GM12875 (cell line): ENCODE data around the gene MIEF2.

Source experiments
- H3K4me3 ChIP-seq: one replicate; pipeline ENCODE4 v1.5.1; 2011; ENCODE audit warnings: low read depth, low read length, control low read depth
- CTCF ChIP-seq: IDR thresholded peaks from 2 replicates; pipeline ENCODE4 v1.5.1; 2011; ENCODE audit warnings: low read depth, mild to moderate bottlenecking, control low read depth, inconsistent platforms, low read length, moderate library complexity, borderline replicate concordance; ENCODE audit not compliant: insufficient read depth

Gene MIEF2

GRCh38 chr17:18229771-18230170 lies 30.7 kb upstream of the MIEF2 start:
- no peak for TF ChIP-seq CTCF

GRCh38 chr17:18230288-18231141 lies 29.9 kb upstream of the MIEF2 start:
- no peak for TF ChIP-seq CTCF
- H3K4me3 ChIP-seq = no peak overlapping the region

More at GRCh38 chr17:18229771-18230170, 30.7 kb upstream of the MIEF2 start:
- no peak overlapping the region for H3K4me3 ChIP-seq

- H3K4me3 ChIP-seq = no peak overlapping the region
- TF ChIP-seq CTCF = no peak
Measured at GRCh38 chr17:18231164-18231563, 29.3 kb upstream of the MIEF2 start.

- no peak for TF ChIP-seq CTCF
- H3K4me3 ChIP-seq = no peak overlapping the region
Measured at GRCh38 chr17:18233803-18234518, 26.5 kb upstream of the MIEF2 start.

GRCh38 chr17:18234853-18235380 lies 25.5 kb upstream of the MIEF2 start:
- H3K4me3 ChIP-seq = no peak overlapping the region
- TF ChIP-seq CTCF = no peak

- H3K4me3 ChIP-seq = no peak overlapping the region
- no peak for TF ChIP-seq CTCF
Measured at GRCh38 chr17:18235743-18236256, 24.7 kb upstream of the MIEF2 start.
